HFFc6 (cell line): ENCODE results near the gene FAM72B. TPM values are rescaled to one million over a fixed set of nuclear protein-coding genes. Genes with fewer than 3 reads are reported as not detected.
"Not testable (repeated sequence)": the region's sequence is repeated elsewhere in the genome, so short reads cannot be mapped to it uniquely, and the experiment has no call there.

ENCODE experiments used
- DNase-seq: peaks from one replicate; pipeline ENCODE4 v3.0.0-alpha.2; 2018
- H3K27ac Mint-ChIP-seq: 2 replicates; pipeline ENCODE4 v1.8.0; 2020; ENCODE audit warnings: mild to moderate bottlenecking, mixed read lengths
- H3K27me3 Mint-ChIP-seq: 2 replicates; pipeline ENCODE4 v1.8.0; 2021; ENCODE audit warnings: mild to moderate bottlenecking, moderate library complexity, mixed read lengths; ENCODE audit not compliant: insufficient read depth
- H3K36me3 Mint-ChIP-seq: 2 replicates; pipeline ENCODE4 v1.8.0; 2021; ENCODE audit warnings: low read depth, mixed read lengths
- H3K4me1 Mint-ChIP-seq: 2 replicates; pipeline ENCODE4 v1.8.0; 2020; ENCODE audit warnings: low read depth, mixed read lengths
- H3K4me3 Mint-ChIP-seq: 2 replicates; pipeline ENCODE4 v1.8.0; 2020; ENCODE audit warnings: mild to moderate bottlenecking, moderate library complexity, mixed read lengths
- H3K9me3 Mint-ChIP-seq: 2 replicates; pipeline ENCODE4 v1.8.0; 2020; ENCODE audit warnings: mild to moderate bottlenecking, mixed read lengths
- long read RNA-seq: library from polyadenylated mRNA; unstranded; transcript quantifications from one replicate; pipeline ENCODE4 v2.0.0, GENCODE V29; 2019
- total RNA-seq, 6 experiments: library from RNA; stranded (reverse); fragmentation: NEBNext Ultra II Directional; extraction: Animal tissue kit (Norgen Biotek cat#: 25700); gene quantifications; 2 replicates in 1 of 6; 3 replicates in 5 of 6; pipeline ENCODE4 v1.2.3, GENCODE V29; 2021

FAM72B gene
- total RNA-seq, result 1 to 10 TPM; 2.2 to 6.2 (median 5.0) TPM
- long read RNA-seq, partial matches to known transcripts, result 0 of 6 reads
- long read RNA-seq, other reads (novel, unspliced or antisense), result 1 of 6 reads

DNA sequence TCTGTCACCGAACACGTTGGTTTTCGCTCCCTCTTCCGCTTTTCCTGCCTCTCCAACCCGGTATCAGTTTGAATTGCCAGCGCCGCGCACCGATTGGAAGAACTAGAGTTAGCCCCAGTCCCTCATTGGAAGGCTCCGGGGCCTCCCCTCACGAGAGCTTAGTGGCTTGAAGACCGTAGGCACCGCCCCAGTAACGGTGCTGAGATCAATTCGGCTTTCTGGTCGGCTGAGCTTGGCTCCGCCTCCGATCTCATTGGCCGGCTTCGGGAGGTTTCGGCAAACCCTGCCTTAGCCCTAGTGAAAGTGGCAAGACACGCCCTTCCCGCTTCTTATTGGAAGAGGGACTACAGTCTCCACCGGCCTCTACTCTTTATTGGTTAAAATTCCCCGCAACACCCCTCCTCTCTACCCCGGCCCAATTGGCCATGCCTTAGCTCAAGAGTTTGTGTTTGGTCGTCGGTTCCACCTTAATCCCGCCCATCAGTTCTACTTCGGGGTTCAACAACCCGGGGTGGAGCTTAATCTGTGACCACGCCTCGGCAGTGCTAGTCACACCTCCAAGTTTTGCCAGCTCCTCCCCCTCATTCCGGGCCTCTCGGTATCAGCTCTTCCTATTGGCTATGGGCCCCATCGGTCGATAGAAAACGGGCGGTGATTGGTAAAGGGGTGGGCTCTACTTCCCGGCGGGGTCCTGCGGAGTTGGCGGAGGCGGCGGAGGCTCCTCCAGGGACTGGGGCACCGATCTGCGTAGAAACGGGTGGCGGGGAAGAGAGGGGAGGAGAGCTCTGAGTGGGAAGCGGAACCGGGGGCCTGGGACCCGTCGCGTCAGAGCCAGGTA lies at the start of gene FAM72B, which contains the start of gene SRGAP2C:
TSS of gene FAM72B (minus strand) at position 51 of the 838 bp plus-strand sequence. CDS start 851 bp downstream, outside the sequence.
TSS of gene SRGAP2C (plus strand) at position 686 of the 838 bp plus-strand sequence. CDS start 2,472 bp downstream, outside the sequence.
- not testable (repeated sequence) for H3K4me1 Mint-ChIP-seq, H3K36me3 Mint-ChIP-seq, H3K9me3 Mint-ChIP-seq, H3K27me3 Mint-ChIP-seq
- H3K4me3 Mint-ChIP-seq, result peak within 1 kb of the TSS; percentile 90
- peak; percentile 100 for DNase-seq
- H3K27ac Mint-ChIP-seq, result peak within 1 kb of the TSS; percentile 81

DNA sequence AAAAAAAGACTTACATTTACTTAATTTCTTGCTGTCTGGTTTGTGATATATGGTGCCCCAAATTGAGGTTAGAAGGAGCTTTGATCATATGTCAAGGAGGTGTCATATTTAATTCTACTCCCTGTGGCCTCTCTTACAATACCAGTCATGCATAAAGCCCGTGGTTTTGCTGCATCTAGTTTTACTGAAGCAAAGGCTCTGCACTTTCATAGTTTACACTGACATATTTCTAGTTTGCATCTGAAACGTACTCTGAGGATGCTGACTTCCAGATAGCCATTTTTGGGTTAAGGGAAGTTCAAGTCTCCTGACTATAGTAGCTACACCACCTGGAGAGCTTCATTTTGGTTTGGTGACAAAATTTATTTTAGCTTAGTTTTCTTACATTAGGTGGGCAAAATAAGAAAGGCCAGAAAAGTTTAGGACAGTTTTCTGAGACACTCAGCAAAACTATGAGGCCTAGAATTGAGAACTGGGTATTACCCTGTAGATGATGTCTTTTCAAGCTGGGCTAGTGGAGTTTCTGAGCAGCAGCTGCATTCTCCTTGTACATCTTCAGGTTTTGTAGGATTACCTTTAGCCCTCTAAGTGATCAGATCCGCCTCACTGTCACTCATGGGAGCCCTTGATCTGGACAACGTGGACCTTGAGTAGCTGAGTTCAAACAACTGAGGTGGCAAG lies 48.4 kb upstream of the FAM72B start:
- not testable (repeated sequence) for H3K4me3 Mint-ChIP-seq, H3K9me3 Mint-ChIP-seq, H3K4me1 Mint-ChIP-seq, H3K27ac Mint-ChIP-seq, DNase-seq, H3K27me3 Mint-ChIP-seq, H3K36me3 Mint-ChIP-seq

DNA sequence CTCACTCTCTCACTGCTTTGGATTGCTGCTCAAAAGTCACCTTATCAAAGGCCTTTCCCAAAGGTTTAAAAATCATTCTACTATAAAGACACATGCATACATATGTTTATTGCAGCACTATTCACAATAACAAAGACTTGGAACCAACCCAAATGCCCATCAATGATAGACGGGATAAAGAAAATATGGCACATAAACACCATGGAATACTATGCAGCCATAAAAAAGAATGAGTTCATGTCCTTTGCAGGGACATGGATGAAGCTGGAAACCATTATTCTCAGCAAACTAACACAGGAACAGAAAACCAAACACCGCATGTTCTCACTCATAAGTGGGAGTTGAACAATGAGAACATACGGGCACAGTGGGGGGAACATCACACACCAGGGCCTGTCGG lies 46.5 kb upstream of the FAM72B start:
- H3K36me3 Mint-ChIP-seq, DNase-seq, H3K9me3 Mint-ChIP-seq, H3K4me1 Mint-ChIP-seq, H3K27ac Mint-ChIP-seq, H3K27me3 Mint-ChIP-seq, H3K4me3 Mint-ChIP-seq: not testable (repeated sequence)

- H3K4me3 Mint-ChIP-seq, H3K9me3 Mint-ChIP-seq, H3K27me3 Mint-ChIP-seq, H3K36me3 Mint-ChIP-seq, DNase-seq, H3K4me1 Mint-ChIP-seq, H3K27ac Mint-ChIP-seq: not testable (repeated sequence)
Measured at GRCh38 chr1:121227544-121228330, 43.6 kb upstream of the FAM72B start.

DNA sequence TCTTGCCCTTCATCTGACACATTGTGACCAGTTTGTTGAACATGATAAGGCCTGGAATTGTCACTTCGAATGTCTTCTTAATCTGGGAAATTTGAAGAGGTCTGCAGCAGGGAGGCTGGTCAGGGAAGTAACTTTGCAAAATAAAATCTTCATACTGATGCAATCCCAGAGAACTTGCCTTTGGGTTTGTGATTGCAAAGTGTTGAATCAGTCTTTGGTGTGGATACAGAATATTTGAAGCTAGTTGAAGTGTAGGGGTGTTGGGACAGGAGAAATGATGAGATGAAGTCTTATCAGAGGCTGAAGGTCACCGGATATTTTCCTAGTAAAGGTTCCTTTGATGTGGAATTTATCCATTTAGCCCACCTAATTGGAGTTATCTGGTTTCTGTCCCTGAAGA lies 42.8 kb upstream of the FAM72B start:
- not testable (repeated sequence) for H3K36me3 Mint-ChIP-seq, DNase-seq, H3K4me1 Mint-ChIP-seq, H3K4me3 Mint-ChIP-seq, H3K9me3 Mint-ChIP-seq, H3K27ac Mint-ChIP-seq, H3K27me3 Mint-ChIP-seq

DNA sequence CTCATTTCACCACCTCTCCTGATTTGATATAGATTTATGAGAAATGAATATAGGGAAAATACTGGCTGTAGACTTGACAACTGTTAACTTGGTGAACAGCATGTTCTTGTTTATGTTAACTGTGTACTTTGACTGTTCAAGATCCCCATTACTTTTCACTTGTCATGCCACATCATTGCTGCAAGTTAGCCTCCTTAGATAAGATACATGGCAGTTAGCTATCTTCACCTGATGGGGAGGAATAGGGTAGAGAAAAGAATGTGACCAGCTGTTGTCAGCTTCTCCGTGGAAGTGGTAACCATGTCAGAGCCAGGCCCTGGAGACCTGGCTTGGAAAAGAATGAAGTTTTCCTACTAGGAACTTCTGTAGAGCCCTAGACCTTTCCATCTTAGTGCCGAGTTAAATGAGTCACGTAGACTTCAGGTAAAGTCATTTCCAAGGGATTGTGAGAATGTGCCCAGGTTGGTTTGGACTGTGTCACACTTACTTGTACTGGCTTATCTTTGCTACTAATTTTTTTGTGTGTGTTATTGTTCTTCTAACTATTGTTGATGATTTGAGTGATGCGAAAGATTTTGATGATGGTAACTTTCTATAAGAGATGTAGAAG lies 42.3 kb upstream of the FAM72B start:
- not testable (repeated sequence) for H3K27me3 Mint-ChIP-seq, H3K36me3 Mint-ChIP-seq, H3K4me1 Mint-ChIP-seq, DNase-seq, H3K4me3 Mint-ChIP-seq, H3K27ac Mint-ChIP-seq, H3K9me3 Mint-ChIP-seq

DNA sequence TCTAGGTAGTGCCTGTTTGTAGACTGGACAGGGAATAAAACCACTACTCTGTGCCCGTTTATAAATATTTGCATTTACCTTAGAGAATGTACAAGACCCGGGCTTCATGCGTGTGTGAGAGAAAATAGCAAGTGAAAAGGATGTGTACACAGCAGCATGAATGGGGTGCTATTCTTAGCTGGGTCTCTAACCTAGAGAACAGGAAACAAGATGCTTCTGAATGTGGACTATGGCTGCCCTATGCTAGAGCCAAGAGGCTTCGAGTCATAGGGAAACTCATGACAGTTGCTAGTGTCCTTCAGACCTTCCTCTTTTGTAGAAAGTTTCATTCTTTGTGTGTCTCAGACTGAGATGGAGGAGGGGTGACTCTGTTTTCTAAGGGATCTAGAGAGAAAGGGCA lies 40.6 kb upstream of the FAM72B start:
- not testable (repeated sequence) for H3K4me3 Mint-ChIP-seq, H3K36me3 Mint-ChIP-seq, DNase-seq, H3K27me3 Mint-ChIP-seq, H3K4me1 Mint-ChIP-seq, H3K9me3 Mint-ChIP-seq, H3K27ac Mint-ChIP-seq

DNA sequence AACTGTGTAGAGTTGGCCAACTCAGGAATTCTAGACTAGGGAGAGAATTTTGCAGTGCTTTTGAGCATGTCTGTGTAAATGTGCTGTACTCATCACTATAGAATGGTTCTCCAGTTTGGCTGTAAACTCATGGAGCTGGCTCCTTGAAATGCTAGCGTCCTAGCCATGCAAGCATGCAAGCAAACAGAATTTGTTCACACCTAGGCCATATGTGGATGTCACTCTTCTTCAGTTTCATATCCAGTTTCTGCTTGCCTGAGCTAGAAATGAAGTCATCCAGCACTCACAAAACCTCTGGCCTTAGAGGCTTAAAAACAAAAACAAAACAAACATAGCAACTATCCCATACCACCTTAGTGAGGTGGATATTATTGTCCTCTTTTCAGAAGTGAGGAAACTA lies 37.6 kb upstream of the FAM72B start:
- not testable (repeated sequence) for H3K9me3 Mint-ChIP-seq, H3K4me1 Mint-ChIP-seq, H3K27ac Mint-ChIP-seq, DNase-seq, H3K36me3 Mint-ChIP-seq, H3K4me3 Mint-ChIP-seq, H3K27me3 Mint-ChIP-seq

GRCh38 chr1:121216676-121217075 lies 32.5 kb upstream of the FAM72B start:
- H3K27ac Mint-ChIP-seq, H3K4me1 Mint-ChIP-seq, DNase-seq, H3K4me3 Mint-ChIP-seq, H3K9me3 Mint-ChIP-seq, H3K27me3 Mint-ChIP-seq, H3K36me3 Mint-ChIP-seq: not testable (repeated sequence)

DNA sequence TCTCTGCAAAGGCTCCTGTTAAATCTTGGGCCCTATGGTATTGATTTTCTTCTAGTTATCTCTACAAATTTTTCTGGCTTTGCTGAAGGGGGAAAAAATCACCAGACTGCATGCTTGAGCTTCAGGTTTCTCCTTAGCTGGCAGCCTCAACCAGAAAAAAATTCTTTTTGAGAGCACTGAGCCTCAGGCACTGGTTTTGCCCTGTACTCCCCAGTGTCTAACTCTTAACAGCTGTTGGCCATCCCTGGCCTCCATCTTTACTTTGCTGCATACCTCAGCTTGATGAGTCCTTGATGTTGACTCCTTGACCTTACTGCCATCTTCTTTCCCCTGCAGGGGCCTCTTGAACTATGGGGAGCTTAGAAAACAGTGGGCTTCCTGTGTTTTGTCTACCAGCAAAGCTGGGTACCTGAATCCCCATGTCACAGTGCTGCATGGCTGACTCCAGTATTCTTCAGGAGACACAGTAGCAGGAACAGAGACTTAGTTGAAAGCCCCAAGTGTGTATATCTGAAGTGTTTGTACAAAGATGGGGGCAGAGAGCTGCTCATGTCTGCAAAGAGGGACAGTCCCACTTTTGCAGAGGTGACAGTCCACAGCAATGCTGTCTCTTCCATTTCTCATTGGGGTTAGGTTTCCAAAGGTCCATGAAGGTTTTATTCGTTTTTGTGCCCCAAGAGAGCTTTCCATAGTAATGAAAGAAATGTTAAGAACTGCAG lies 31.7 kb upstream of the FAM72B start:
- H3K36me3 Mint-ChIP-seq, H3K9me3 Mint-ChIP-seq, H3K27ac Mint-ChIP-seq, H3K27me3 Mint-ChIP-seq, H3K4me1 Mint-ChIP-seq, H3K4me3 Mint-ChIP-seq, DNase-seq: not testable (repeated sequence)

GRCh38 chr1:121214544-121215156 lies 30.5 kb upstream of the FAM72B start:
- H3K4me3 Mint-ChIP-seq, H3K27me3 Mint-ChIP-seq, H3K27ac Mint-ChIP-seq, DNase-seq, H3K4me1 Mint-ChIP-seq, H3K36me3 Mint-ChIP-seq, H3K9me3 Mint-ChIP-seq: not testable (repeated sequence)

- H3K9me3 Mint-ChIP-seq, H3K4me3 Mint-ChIP-seq, DNase-seq, H3K4me1 Mint-ChIP-seq, H3K27me3 Mint-ChIP-seq, H3K36me3 Mint-ChIP-seq, H3K27ac Mint-ChIP-seq: not testable (repeated sequence)
Measured at GRCh38 chr1:121213491-121213890, 29.4 kb upstream of the FAM72B start.
